GM20431 (cell line): ENCODE measurements around the gene GRIK3.

ENCODE experiments used
- in situ Hi-C: fragments of 300-500 bp; cut with MseI, MboI; formaldehyde crosslinking; loops from one replicate; pipeline ENCODE4 v1.15.0; 2020; ENCODE audit warnings: low sequenced_read_pairs; ENCODE audit not compliant: unreplicated experiment

Gene GRIK3

DNA sequence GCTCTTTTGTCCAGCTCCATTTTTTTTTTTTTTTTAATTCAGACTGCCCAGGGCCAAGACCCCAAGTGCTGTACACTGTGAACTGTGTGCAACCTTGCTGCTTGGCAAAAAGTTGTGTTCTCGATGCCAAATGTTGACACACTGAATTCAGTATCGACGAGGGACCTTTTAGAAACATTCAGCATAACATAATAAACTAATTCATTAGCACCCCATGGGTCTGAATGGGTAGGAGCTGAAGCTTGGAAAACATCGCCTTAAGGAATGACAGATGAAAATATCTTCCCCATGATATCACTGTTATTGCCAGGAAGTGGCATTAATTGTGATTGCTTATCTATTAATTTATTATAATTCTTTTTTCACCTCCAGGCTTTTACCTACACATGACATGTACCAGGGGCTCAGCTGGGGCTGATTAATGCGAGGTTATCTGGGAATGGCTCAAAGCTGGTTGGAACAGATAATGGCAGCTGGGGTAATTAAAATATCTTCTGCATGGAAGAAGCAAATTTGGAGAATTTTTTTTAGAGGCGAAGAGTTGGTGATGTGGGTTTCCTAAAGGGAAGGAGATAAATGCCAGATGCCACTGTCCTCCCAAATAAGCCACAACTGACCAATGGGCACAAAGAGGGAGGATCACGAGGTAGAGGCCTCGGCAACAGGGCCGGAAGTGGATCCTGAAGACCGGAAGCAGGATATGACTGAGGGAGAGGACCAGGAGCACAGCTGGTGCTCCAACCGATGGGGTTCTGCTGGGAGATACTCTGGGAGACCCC is 169.3 kb downstream of the GRIK3 start:
- in situ Hi-C loops = no loop called here

- in situ Hi-C loops = no loop called here
These were observed 170.0 kb downstream of the GRIK3 start for GRCh38 chr1:36864182-36864822.

DNA sequence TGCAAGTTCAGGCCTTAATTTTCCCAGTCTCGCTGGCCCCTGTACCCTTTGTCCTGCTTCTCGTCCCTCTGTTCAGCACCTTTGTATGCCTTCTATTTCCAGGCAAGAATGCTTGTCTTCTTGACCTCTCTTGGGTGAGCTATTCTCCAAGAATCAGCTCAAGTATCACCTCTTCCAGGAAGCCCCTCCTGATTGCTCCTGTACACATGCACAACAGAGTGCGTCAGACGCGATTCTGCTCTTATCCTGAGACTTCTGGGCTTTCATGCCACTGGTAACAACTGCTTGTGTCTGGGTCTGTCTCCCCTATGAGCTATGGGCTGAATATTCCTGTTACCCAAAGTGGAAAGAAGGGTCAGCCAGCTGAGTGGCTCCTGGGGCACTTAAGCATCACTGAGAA is 170.8 kb downstream of the GRIK3 start:
- in situ Hi-C loops = no loop called here

GRCh38 chr1:36863061-36863460 is 171.3 kb downstream of the GRIK3 start:
- in situ Hi-C loops = no loop called here

DNA sequence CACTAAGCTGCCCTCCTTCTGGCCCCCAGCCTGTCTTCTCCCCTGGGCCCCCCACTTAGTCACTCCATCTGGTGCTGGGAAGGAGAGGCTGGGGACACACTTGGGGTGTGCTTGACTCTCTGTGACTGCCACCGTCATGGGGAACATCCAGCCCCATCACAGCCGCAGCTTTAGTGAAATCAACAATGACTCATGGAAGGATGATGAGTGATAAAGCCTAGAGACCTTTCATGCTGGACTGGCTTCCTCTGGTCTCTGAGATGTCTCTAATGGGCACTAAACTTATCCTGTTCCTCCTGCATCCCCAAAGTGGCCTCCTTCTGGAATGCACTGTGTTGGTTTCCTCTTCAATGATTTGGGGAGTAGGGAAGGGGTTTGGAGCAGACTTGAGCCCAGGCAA is 172.9 kb downstream of the GRIK3 start:
- in situ Hi-C loops = no loop called here

GRCh38 chr1:36859926-36860325 is 174.4 kb downstream of the GRIK3 start:
- in situ Hi-C loops = no loop called here

DNA sequence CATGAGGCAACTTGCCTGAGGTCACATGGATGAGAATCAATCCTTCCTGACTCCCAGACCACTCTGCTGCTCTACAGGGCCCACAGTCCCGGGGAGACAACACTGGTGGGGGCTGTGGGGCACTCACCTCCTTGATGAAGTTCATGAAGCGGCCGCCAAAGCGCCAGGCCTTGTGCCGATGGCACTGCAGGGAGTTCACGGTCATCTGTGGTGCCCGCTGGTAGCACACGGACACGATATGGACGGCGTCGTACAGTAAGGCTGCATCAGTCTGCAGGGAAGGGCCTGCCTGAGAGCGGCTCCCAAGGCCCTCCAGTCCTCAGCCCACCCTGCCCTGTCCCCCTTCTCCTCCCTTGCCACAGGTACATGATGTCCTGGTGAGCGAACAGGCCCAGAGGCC is 175.3 kb downstream of the GRIK3 start:
- in situ Hi-C loops = no loop called here

GRCh38 chr1:36858553-36858952 is 175.8 kb downstream of the GRIK3 start:
- in situ Hi-C loops = no loop called here

DNA sequence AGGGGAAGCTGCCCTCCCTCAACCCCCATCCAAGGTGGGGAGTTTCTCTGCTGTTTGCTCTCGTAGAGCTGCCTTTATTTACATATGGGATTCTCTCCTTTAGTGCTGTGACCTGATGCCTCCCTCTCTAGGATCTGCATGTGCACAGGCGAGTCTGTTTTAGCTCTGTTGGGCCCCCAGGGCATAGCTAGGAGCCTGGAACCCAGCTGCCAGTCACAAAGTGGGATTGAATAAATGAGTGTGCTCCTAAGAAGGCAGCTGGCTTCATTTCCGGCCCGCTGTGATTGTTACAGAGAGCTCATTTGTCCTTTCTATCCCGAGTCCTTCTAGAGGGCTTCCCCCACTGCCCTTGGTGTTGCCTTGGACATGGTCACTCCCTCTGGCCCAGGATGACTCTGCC is 176.6 kb downstream of the GRIK3 start:
- in situ Hi-C loops = no loop called here

- in situ Hi-C loops = no loop called here
These were observed 178.4 kb downstream of the GRIK3 start for GRCh38 chr1:36855699-36856494.

DNA sequence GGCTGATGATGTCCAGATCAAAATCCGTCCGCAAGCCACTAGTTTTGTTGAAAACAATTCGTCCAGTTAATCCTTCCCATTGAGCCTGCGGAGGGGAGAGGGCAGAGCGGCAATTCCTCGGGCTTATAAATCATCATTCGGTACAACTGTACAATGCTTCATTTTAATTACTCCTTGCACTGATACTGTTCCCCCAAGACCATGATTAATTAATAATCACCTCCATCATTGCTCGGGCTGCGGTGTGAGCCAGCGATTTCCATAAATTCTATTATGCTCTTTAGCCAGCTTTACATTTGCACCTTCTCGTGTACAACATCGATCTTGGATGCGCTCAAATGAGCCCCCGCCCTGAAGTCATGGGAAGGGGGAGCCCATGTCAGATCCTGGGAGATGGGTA is 180.7 kb downstream of the GRIK3 start:
- in situ Hi-C loops = no loop called here

- in situ Hi-C loops = no loop called here
These were observed 181.7 kb downstream of the GRIK3 start for GRCh38 chr1:36852586-36852985.

- in situ Hi-C loops = no loop called here
These were observed 182.7 kb downstream of the GRIK3 start for GRCh38 chr1:36851595-36851994.

DNA sequence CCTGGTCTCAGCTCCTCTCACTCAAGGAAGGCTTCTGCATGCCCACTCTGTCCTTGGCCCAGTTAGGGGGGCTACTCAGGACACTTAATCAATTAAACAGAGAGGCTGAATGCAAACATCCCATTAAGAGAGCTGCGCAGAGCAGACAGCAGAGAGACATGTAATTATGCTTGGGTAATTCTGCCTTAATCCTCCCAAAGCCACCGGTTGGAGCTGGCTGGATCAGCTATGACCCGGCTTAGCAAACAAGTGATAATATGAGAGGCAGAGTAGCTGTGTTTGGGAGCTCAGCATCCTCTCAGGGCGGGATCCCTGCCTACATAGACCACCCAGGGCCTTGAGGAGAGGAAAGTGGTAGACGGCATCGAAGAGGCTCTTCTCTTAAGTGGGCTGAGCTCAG is 183.2 kb downstream of the GRIK3 start:
- in situ Hi-C loops = no loop called here

DNA sequence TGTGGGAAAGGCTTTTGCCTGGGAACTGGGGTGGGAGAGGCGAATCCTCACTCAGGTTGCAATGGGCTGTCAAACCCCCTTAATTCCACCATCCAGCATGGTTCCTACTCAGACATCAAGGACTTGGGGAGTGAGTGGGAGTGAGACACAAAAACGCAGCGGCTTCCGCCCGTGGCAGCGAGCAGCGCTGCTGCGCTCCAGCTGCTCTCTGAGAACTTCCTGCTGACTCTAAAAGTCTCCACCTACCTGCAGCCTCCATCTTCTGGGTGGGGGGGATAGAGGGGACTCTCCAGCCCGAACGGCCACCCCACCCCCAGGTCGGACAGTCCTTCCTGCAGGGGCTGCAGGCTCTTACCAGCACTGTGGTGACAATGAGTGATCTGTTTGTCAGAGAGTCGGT is 184.4 kb downstream of the GRIK3 start:
- in situ Hi-C loops = no loop called here

DNA sequence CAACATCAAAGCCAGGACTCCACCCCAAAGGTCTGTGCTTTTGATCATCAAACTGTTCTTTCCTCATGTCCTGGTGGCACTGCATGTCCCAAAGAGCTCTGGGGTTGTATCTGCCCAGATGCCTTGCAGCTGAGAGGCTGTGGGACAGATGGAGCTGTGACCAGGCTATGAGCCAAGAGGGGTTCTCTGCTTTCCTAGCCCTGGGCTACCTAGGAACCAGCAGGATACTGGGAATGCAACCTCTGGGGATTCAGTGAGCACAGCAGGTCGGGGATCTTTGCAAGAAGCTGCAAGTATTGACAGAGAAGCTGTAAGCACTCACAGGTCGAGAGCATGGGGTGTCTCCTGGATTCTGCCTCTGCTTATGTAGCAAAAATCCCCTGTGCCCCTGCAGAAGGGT is 186.6 kb downstream of the GRIK3 start:
- in situ Hi-C loops = no loop called here

DNA sequence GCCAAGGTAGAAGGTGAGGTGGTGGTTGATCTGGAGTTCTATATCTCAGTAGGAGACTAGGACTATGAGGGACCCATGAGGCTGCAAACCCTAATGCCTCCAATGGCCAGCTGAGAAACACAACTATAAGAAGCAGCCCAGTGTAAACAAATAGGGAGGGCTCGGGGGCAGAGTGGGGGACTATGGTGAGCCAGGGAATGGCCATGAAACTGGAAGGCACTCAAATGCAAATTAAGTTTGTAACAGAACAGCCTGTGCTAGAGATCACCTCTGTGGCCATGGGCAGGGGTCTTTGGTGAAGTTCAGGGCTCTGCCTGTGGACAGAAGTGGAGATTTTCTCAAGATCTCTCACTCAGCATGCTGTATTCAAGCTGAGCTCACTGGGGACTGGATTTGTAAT is 187.1 kb downstream of the GRIK3 start:
- in situ Hi-C loops = no loop called here

GRCh38 chr1:36846357-36846756 is 188.0 kb downstream of the GRIK3 start:
- in situ Hi-C loops = no loop called here

GRCh38 chr1:36845802-36846201 is 188.5 kb downstream of the GRIK3 start:
- in situ Hi-C loops = no loop called here

DNA sequence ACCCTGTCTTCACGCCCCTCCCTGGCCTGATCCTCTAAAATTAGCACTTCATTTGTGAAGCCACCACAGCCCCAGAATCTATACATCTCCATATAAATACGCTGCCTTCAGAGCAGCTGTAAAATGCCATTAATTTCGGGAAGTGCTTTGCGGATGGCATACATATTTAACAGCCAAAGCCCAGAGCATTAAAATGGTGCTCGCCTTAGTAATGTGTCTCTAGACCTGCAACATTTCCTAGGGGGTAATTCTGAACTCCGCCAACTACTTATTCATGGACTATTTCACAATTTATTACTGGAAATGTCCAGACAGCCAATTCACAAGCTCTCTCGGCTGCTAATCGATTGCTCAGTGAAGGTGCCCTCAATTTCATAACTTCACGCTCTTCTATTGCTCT is 189.4 kb downstream of the GRIK3 start:
- in situ Hi-C loops = no loop called here
